IMR-90 (cell line): ENCODE results near the gene BCAT1. TPM values are rescaled to one million over a fixed set of nuclear protein-coding genes. Genes with fewer than 3 reads are reported as not detected.

Experiments
- ATAC-seq: fragments of 200-7000 bp; cut with Tn5 transposase; 2 replicates; pipeline ENCODE4 v1.9.1; 2020; ENCODE audit warnings: low read depth, mild to moderate bottlenecking, moderate library complexity
- BruUV-seq: library from RNA; stranded (reverse); fragments of 400-500 nt; replicated peaks from 2 replicates; lab custom pipeline; 2021; lab: Mats Ljungman, UMichigan
- CTCF ChIA-PET: fragments of 300-600 bp; formaldehyde crosslinking; extraction: SDS; loops from one replicate; lab custom pipeline; 2021; ENCODE audit warnings: antibody characterized with exemption; lab: Yijun Ruan, JAX
- POLR2A ChIA-PET: fragments of 300-600 bp; sonication (Branson Sonifier 250); formaldehyde crosslinking; loops from one replicate; lab custom pipeline; 2022; ENCODE audit warnings: antibody characterized with exemption; ENCODE audit not compliant: unreplicated experiment; lab: Charles Lee
- DNase-seq: peaks from one replicate; pipeline ENCODE4 v3.0.0; 2013
- H2AFZ ChIP-seq: replicated peaks from 2 replicates; pipeline ENCODE3; 2013; ENCODE audit warnings: low read length, mild to moderate bottlenecking; ENCODE audit not compliant: poor library complexity
- H2AK5ac ChIP-seq: 2 replicates; pipeline ENCODE4 v1.6.1; 2013; ENCODE audit warnings: low read depth, low read length, inconsistent platforms
- H2AK9ac ChIP-seq: replicated peaks from 2 replicates; pipeline ENCODE3; 2013; ENCODE audit warnings: mild to moderate bottlenecking, low read depth, low read length, moderate library complexity; ENCODE audit not compliant: poor library complexity
- H2BK120ac ChIP-seq: 2 replicates; pipeline ENCODE4 v1.6.1; 2013; ENCODE audit warnings: low read depth, low read length, inconsistent platforms
- H2BK15ac ChIP-seq: 3 replicates; pipeline ENCODE4 v1.6.1; 2013; ENCODE audit warnings: low read depth, low read length, inconsistent platforms
- H2BK20ac ChIP-seq: 2 replicates; pipeline ENCODE4 v1.6.1; 2013; ENCODE audit warnings: low read depth, mild to moderate bottlenecking, inconsistent platforms, low read length, moderate library complexity
- H2BK5ac ChIP-seq: 2 replicates; pipeline ENCODE4 v1.6.1; 2013; ENCODE audit warnings: mild to moderate bottlenecking, low read depth, low read length, inconsistent platforms; ENCODE audit not compliant: poor library complexity, severe bottlenecking
- H3K14ac ChIP-seq: replicated peaks from 2 replicates; pipeline ENCODE4 v1.6.1; 2013; ENCODE audit warnings: low read depth, low read length, inconsistent platforms
- H3K18ac ChIP-seq: 2 replicates; pipeline ENCODE4 v1.6.1; 2013; ENCODE audit warnings: low read depth, low read length, control low read depth
- H3K23ac ChIP-seq: 2 replicates; pipeline ENCODE4 v1.6.1; 2013; ENCODE audit warnings: low read depth, low read length, inconsistent platforms
- H3K27ac ChIP-seq: 2 replicates; pipeline ENCODE4 v1.5.1; 2013; ENCODE audit warnings: mild to moderate bottlenecking, control low read depth, low read length; ENCODE audit not compliant: insufficient read depth
- H3K27me3 ChIP-seq: 2 replicates; pipeline ENCODE4 v1.6.1; 2013; ENCODE audit warnings: low read length; ENCODE audit not compliant: control insufficient read depth, insufficient read depth
- H3K36me3 ChIP-seq: 2 replicates; pipeline ENCODE4 v1.6.1; 2013; ENCODE audit warnings: low read length, mixed read lengths; ENCODE audit not compliant: control insufficient read depth, insufficient read depth
- H3K4ac ChIP-seq: 2 replicates; pipeline ENCODE4 v1.6.1; 2013; ENCODE audit warnings: low read depth, low read length, inconsistent platforms
- H3K4me1 ChIP-seq: 2 replicates; pipeline ENCODE4 v1.6.1; 2013; ENCODE audit warnings: low read length, mixed read lengths; ENCODE audit not compliant: control insufficient read depth, insufficient read depth
- H3K4me2 ChIP-seq: 2 replicates; pipeline ENCODE4 v1.6.1; 2013; ENCODE audit warnings: low read depth, mild to moderate bottlenecking, control low read depth, low read length, moderate library complexity
- H3K4me3 ChIP-seq: 2 replicates; pipeline ENCODE4 v1.5.1; 2013; ENCODE audit warnings: low read depth, mild to moderate bottlenecking, control low read depth, low read length, moderate library complexity; ENCODE audit not compliant: insufficient read depth
- H3K56ac ChIP-seq: 2 replicates; pipeline ENCODE4 v1.6.1; 2013; ENCODE audit warnings: low read length, inconsistent platforms; ENCODE audit not compliant: insufficient read depth; ENCODE audit errors: extremely low read depth
- H3K79me1 ChIP-seq, 2 experiments: 2 replicates each; pipeline ENCODE4 v1.6.1; 2013; ENCODE audit warnings: low read length in 2 of 2, inconsistent platforms in 1 of 2, low read depth in 1 of 2
- H3K9ac ChIP-seq: 2 replicates; pipeline ENCODE4 v1.6.1; 2013; ENCODE audit warnings: low read depth, low read length, control low read depth
- H3K9me1 ChIP-seq: 2 replicates; pipeline ENCODE4 v1.6.1; 2013; ENCODE audit warnings: low read length, inconsistent platforms; ENCODE audit not compliant: insufficient read depth
- H3K9me3 ChIP-seq: 2 replicates; pipeline ENCODE4 v1.6.1; 2013; ENCODE audit warnings: low read length; ENCODE audit not compliant: control insufficient read depth, insufficient read depth
- H4K20me1 ChIP-seq: 2 replicates; pipeline ENCODE4 v1.6.1; 2013; ENCODE audit warnings: low read length, inconsistent platforms; ENCODE audit not compliant: insufficient read depth
- H4K5ac ChIP-seq: 2 replicates; pipeline ENCODE4 v1.6.1; 2013; ENCODE audit warnings: mild to moderate bottlenecking, low read depth, low read length, control low read depth
- H4K8ac ChIP-seq, 2 experiments: 2 replicates each; pipeline ENCODE4 v1.6.1; 2013; ENCODE audit warnings: low read depth in 2 of 2, low read length in 2 of 2, control low read depth in 1 of 2, inconsistent platforms in 1 of 2
- H4K91ac ChIP-seq: 2 replicates; pipeline ENCODE4 v1.6.1; 2013; ENCODE audit warnings: low read depth, low read length, inconsistent platforms; ENCODE audit not compliant: insufficient read depth
- BHLHE40 ChIP-seq: fragments of 150-350 bp; IDR thresholded peaks from 2 replicates; pipeline ENCODE4 v1.6.1; 2016; ENCODE audit warnings: mild to moderate bottlenecking, low read depth, low read length
- CEBPB ChIP-seq: IDR thresholded peaks from 2 replicates; pipeline ENCODE4 v1.6.1; 2012; ENCODE audit warnings: low read depth, low read length, improper control_type of control experiment
- CHD1 ChIP-seq: IDR thresholded peaks from 2 replicates; pipeline ENCODE4 v1.6.1; 2012; ENCODE audit warnings: low read depth, low read length, improper control_type of control experiment
- FOS ChIP-seq: fragments of 150-350 bp; IDR thresholded peaks from 2 replicates; pipeline ENCODE4 v1.6.1; 2016; ENCODE audit warnings: low read depth, low read length
- MAFK ChIP-seq: IDR thresholded peaks from 2 replicates; pipeline ENCODE4 v1.6.1; 2012; ENCODE audit warnings: low read depth, low read length, improper control_type of control experiment
- MAZ ChIP-seq: IDR thresholded peaks from 2 replicates; pipeline ENCODE4 v1.6.1; 2012; ENCODE audit warnings: low read depth, mild to moderate bottlenecking, low read length, improper control_type of control experiment, moderate library complexity, borderline replicate concordance
- MXI1 ChIP-seq: IDR thresholded peaks from 2 replicates; pipeline ENCODE4 v1.6.1; 2012; ENCODE audit warnings: low read depth, mild to moderate bottlenecking, low read length, moderate library complexity, borderline replicate concordance
- NFE2L2 ChIP-seq: fragments of 150-350 bp; IDR thresholded peaks from 2 replicates; pipeline ENCODE4 v1.6.1; 2016; ENCODE audit warnings: low read depth, mild to moderate bottlenecking, low read length
- POLR2A ChIP-seq: IDR thresholded peaks from 2 replicates; pipeline ENCODE4 v1.6.1; 2012; ENCODE audit warnings: mild to moderate bottlenecking, low read depth, low read length
- RAD21 ChIP-seq: IDR thresholded peaks from 2 replicates; pipeline ENCODE4 v1.6.1; 2012; ENCODE audit warnings: low read length, improper control_type of control experiment
- RCOR1 ChIP-seq: IDR thresholded peaks from 2 replicates; pipeline ENCODE4 v1.6.1; 2012; ENCODE audit warnings: mild to moderate bottlenecking, low read length, improper control_type of control experiment; ENCODE audit not compliant: insufficient replicate concordance
- RFX5 ChIP-seq: IDR thresholded peaks from 2 replicates; pipeline ENCODE4 v1.8.0; 2012; ENCODE audit warnings: low read depth, mild to moderate bottlenecking, low read length, moderate library complexity
- SMC3 ChIP-seq: fragments of 150-350 bp; IDR thresholded peaks from 2 replicates; pipeline ENCODE4 v1.6.1; 2016; ENCODE audit warnings: low read depth, mild to moderate bottlenecking, antibody characterized with exemption, low read length, moderate library complexity
- WGBS, 2 experiments: methylation state at CpG; one replicate each; pipeline versions ENCODE4 v1.1.5 to v1.1.7; 2013; ENCODE audit warnings: missing lambda C conversion rate in 2 of 2; ENCODE audit not compliant: insufficient read length in 1 of 2; ENCODE audit errors: extremely low coverage in 2 of 2; 5-methylcytosine and 5-hydroxymethylcytosine counted together
- dilution Hi-C: fragments of 300-500 bp; cut with HindIII; formaldehyde crosslinking; loops from one replicate; pipeline ENCODE4 v1.14.3; 2018; ENCODE audit warnings: low sequenced_read_pairs; ENCODE audit not compliant: unreplicated experiment
- in situ Hi-C: fragments of 300-500 bp; cut with MboI; formaldehyde crosslinking; loops from 3 replicates; pipeline ENCODE4 v1.14.3; 2019; ENCODE audit warnings: low sequenced_read_pairs, inconsistent platforms, mixed read lengths
- intact Hi-C: fragments of 100-400 bp; cut with micrococcal nuclease; formaldehyde crosslinking; loops from 2 replicates; pipeline ENCODE4 v1.10.0; 2022
- polyA plus RNA-seq, 3 experiments: library from polyadenylated mRNA; depleted of rRNA; stranded (reverse); fragments of >200 nt; gene quantifications; 2 replicates each; pipeline ENCODE4 v1.2.3, GENCODE V29; 2012; ENCODE audit warnings: low replicate concordance in 1 of 3
- total RNA-seq: library from RNA; depleted of rRNA; stranded (reverse); fragments of >200 nt; gene quantifications from 2 replicates; pipeline ENCODE4 v1.2.3, GENCODE V29; 2012
- TF ChIP-seq, protein P1 (sequence below): fragments of 150-350 bp; IDR thresholded peaks from 2 replicates; pipeline ENCODE4 v1.6.1; 2016; ENCODE audit warnings: low read depth, mild to moderate bottlenecking, low read length, moderate library complexity, borderline replicate concordance
- TF ChIP-seq, protein P2 (sequence below): fragments of 150-350 bp; IDR thresholded peaks from 2 replicates; pipeline ENCODE4 v1.6.1; 2017; ENCODE audit warnings: mild to moderate bottlenecking, antibody characterized with exemption, low read length, low read depth
- TF ChIP-seq, protein P3 (sequence below): conservative IDR thresholded peaks from 2 replicates; pipeline ENCODE4 v1.5.1; 2012; ENCODE audit warnings: mild to moderate bottlenecking, low read depth, low read length, improper control_type of control experiment

Gene BCAT1
- total and polyA plus RNA-seq, 2 of the 4 experiments (the other 2 are of a cell fraction), result 30.4 to 683 TPM

DNA sequence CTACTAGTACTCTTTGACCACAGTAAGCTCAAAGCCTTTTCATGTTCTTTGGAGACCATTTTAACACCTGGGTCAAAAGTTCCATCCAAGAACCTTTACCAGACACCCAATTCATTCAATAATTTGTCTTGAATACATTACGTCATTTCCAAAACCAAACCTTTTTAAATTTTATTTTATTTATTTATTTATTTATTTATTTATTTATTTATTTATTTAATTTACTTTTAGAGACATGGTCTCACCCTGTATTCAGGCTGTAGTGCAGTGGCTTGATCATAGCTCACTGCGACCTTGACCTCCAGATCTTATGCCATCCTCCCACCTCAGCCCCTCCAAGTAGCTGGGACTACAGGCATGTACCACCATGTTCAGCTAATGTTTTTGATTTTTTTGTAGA is 113.5 kb downstream of the BCAT1 start:
- H3K18ac ChIP-seq, result no peak overlapping the region
- BruUV-seq, result no TSS peak
- DNase-seq (no peak), ATAC-seq (no peak)
- H3K56ac ChIP-seq, result no peak overlapping the region
- H4K5ac ChIP-seq, result no peak overlapping the region
- peaks cover 16 to 47% of the 10 kb centered on the region in 2 experiments for H3K79me1 ChIP-seq
- peaks cover 20% of the 10 kb centered on the region for H3K36me3 ChIP-seq
- no peak overlapping the region for H4K91ac ChIP-seq
- 100% methylated on average over 1 of the region's 2 CpGs for WGBS, 2 experiments
- peaks cover 20% of the 10 kb centered on the region; the same call in 1 of the 2 replicates for H4K20me1 ChIP-seq
- CTCF ChIA-PET, result no interaction called here
- no peak overlapping the region for H2BK20ac ChIP-seq
- in situ Hi-C loops (no loop called here), dilution Hi-C loops (no loop called here), intact Hi-C loops (no loop called here)
- H3K14ac ChIP-seq, result no peak overlapping the region
- H2BK5ac ChIP-seq, result no peak overlapping the region
- H2BK15ac ChIP-seq, result no peak overlapping the region
- H3K9ac ChIP-seq, result no peak overlapping the region
- H2AK5ac ChIP-seq, result no peak overlapping the region
- no peak overlapping the region for H2AFZ ChIP-seq
- POLR2A ChIA-PET, result no interaction called here
- no peak overlapping the region for H3K4me3 ChIP-seq
- peaks cover 13% of the 10 kb centered on the region for H3K9me1 ChIP-seq
- TF ChIP-seq CEBPB, result no peak
- TF ChIP-seq CHD1, result no peak
- TF ChIP-seq, protein P1, sequence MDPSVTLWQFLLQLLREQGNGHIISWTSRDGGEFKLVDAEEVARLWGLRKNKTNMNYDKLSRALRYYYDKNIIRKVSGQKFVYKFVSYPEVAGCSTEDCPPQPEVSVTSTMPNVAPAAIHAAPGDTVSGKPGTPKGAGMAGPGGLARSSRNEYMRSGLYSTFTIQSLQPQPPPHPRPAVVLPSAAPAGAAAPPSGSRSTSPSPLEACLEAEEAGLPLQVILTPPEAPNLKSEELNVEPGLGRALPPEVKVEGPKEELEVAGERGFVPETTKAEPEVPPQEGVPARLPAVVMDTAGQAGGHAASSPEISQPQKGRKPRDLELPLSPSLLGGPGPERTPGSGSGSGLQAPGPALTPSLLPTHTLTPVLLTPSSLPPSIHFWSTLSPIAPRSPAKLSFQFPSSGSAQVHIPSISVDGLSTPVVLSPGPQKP, result no peak
- TF ChIP-seq, protein P2, sequence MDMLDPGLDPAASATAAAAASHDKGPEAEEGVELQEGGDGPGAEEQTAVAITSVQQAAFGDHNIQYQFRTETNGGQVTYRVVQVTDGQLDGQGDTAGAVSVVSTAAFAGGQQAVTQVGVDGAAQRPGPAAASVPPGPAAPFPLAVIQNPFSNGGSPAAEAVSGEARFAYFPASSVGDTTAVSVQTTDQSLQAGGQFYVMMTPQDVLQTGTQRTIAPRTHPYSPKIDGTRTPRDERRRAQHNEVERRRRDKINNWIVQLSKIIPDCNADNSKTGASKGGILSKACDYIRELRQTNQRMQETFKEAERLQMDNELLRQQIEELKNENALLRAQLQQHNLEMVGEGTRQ, result no peak
- no peak for TF ChIP-seq FOS
- no peak for TF ChIP-seq BHLHE40
- no peak for TF ChIP-seq MXI1
- TF ChIP-seq POLR2A, result no peak
- no peak for TF ChIP-seq SMC3
- no peak for TF ChIP-seq RCOR1
- no peak for TF ChIP-seq RFX5
- TF ChIP-seq RAD21, result no peak
- TF ChIP-seq MAZ, result no peak
- TF ChIP-seq NFE2L2, result no peak
- no peak for TF ChIP-seq MAFK
- TF ChIP-seq, protein P3, sequence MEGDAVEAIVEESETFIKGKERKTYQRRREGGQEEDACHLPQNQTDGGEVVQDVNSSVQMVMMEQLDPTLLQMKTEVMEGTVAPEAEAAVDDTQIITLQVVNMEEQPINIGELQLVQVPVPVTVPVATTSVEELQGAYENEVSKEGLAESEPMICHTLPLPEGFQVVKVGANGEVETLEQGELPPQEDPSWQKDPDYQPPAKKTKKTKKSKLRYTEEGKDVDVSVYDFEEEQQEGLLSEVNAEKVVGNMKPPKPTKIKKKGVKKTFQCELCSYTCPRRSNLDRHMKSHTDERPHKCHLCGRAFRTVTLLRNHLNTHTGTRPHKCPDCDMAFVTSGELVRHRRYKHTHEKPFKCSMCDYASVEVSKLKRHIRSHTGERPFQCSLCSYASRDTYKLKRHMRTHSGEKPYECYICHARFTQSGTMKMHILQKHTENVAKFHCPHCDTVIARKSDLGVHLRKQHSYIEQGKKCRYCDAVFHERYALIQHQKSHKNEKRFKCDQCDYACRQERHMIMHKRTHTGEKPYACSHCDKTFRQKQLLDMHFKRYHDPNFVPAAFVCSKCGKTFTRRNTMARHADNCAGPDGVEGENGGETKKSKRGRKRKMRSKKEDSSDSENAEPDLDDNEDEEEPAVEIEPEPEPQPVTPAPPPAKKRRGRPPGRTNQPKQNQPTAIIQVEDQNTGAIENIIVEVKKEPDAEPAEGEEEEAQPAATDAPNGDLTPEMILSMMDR, result no peak
- H3K4me1 ChIP-seq, result peaks cover 12% of the 10 kb centered on the region
- no peaks in the 10 kb centered on the region for H3K27me3 ChIP-seq
- H2BK120ac ChIP-seq, result no peak overlapping the region
- no peaks in the 10 kb centered on the region for H3K9me3 ChIP-seq
- H4K8ac ChIP-seq, result no peak overlapping the region
- no peak overlapping the region for H3K23ac ChIP-seq
- no peak overlapping the region for H2AK9ac ChIP-seq
- no peak overlapping the region for H3K4ac ChIP-seq
- no peak overlapping the region for H3K27ac ChIP-seq
- no peak overlapping the region for H3K4me2 ChIP-seq
